OCI-LY1 (cell line): Measurements from ENCODE around the gene DCST1.

Experiments used
- EZH2 ChIP-seq: fragments of 200-600 bp; sonication (generic), shearing (Covaris generic); IDR thresholded peaks from 2 replicates; pipeline ENCODE4 v1.8.0; 2017; ENCODE audit warnings: borderline replicate concordance, mixed run types, mild to moderate bottlenecking, antibody characterized with exemption, low read length, moderate library complexity, mixed read lengths
- TF ChIP-seq, protein P1 (sequence below): fragments of 200-600 bp; sonication (generic), shearing (Covaris generic); IDR thresholded peaks from 2 replicates; pipeline ENCODE4 v1.5.1; 2017; ENCODE audit warnings: mild to moderate bottlenecking, antibody characterized with exemption, low read length, moderate library complexity, mixed read lengths

DNA sequence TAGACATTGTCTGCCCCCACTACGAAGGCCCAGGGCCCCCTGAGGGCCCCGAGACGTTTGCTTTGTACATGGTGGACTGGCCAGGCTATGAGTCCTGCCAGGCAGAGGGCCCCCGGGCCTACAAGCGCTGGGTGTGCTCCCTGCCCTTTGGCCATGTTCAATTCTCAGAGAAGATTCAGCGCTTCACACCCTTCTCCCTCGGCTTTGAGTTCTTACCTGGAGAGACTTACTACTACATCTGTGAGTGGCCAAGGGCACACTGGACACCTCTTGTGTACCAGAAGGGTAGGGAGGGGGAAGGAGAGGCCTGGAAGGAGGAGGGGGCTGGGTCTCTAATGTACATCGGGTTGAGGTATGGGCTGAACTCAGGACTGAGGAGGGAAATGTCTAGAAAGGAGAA is 33.2 kb downstream of the DCST1 start:
- TF ChIP-seq, protein P1, sequence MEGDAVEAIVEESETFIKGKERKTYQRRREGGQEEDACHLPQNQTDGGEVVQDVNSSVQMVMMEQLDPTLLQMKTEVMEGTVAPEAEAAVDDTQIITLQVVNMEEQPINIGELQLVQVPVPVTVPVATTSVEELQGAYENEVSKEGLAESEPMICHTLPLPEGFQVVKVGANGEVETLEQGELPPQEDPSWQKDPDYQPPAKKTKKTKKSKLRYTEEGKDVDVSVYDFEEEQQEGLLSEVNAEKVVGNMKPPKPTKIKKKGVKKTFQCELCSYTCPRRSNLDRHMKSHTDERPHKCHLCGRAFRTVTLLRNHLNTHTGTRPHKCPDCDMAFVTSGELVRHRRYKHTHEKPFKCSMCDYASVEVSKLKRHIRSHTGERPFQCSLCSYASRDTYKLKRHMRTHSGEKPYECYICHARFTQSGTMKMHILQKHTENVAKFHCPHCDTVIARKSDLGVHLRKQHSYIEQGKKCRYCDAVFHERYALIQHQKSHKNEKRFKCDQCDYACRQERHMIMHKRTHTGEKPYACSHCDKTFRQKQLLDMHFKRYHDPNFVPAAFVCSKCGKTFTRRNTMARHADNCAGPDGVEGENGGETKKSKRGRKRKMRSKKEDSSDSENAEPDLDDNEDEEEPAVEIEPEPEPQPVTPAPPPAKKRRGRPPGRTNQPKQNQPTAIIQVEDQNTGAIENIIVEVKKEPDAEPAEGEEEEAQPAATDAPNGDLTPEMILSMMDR: no peak
- TF ChIP-seq EZH2: no peak
